ENCODE data around the gene ITM2C. TPM values are rescaled to one million over a fixed set of nuclear protein-coding genes. Genes with fewer than 3 reads are reported as not detected.

The ITM2C gene
- total and polyA plus RNA-seq, 9 of the 15 experiments (the other 6 are each of a cell fraction or from before 2014, with no cell fraction given), result 0.49 to 58.8 (median 21.5) TPM

GRCh38 chr2:230879271-230879882 lies 14.6 kb downstream of the ITM2C start:
- intact Hi-C loops (cut with micrococcal nuclease) (no loop called here), in situ Hi-C loops (cut with MboI) (no loop called here)
- POLR2A ChIA-PET, result interaction anchor here (0.6 to 1.7 kb wide), 4 partner anchors 9 to 87 kb away, joined by 3 to 5 read pairs (median 4); partner anchors contain the start of gene ITM2C

More at GRCh38 chr2:230879271-230879882, 14.6 kb downstream of the ITM2C start:
- Histone ChIP-seq H3K9ac (ENCODE audit: insufficient read depth in 1 of 2, low read depth in 2 of 2, low read length in 2 of 2) (no peak overlapping the region), H3K4me1 (replicated peaks in 1 of 2; ENCODE audit: control insufficient read depth in 2 of 2, insufficient read depth in 2 of 2, low read length in 2 of 2) (peaks cover 2 to 10% of the 10 kb centered on the region in 2 experiments; a peak in 4 of 5 replicates), H2AFZ (ENCODE audit: low read depth, low read length) (no peak overlapping the region), H3K4me3 (no peak overlapping the region), H4K20me1 (replicated peaks; ENCODE audit: control insufficient read depth, insufficient read depth, low read length) (no peaks in the 10 kb centered on the region), H3K79me2 (ENCODE audit: control insufficient read depth, insufficient read depth, low read length) (no peaks in the 10 kb centered on the region), H3K9me3 (replicated peaks; ENCODE audit: control insufficient read depth, insufficient read depth, low read depth, low read length) (no peaks in the 10 kb centered on the region), H3K36me3 (ENCODE audit: control insufficient read depth, insufficient read depth, low read length) (no peaks in the 10 kb centered on the region), H3K4me2 (ENCODE audit: insufficient read depth, low read length) (no peak overlapping the region), H3K27me3 (ENCODE audit: control insufficient read depth in 2 of 2, insufficient read depth in 2 of 2, low read length in 2 of 2) (no peaks in the 10 kb centered on the region), H3K27ac (ENCODE audit: extremely low read depth, low read depth, low read length) (no peak overlapping the region), H3K9me1 (ENCODE audit: control insufficient read depth, insufficient read depth, low read length) (no peaks in the 10 kb centered on the region)
- FAIRE-seq (no peak), ATAC-seq (no peak; the same call in 1 of the 3 replicates), DNase-seq (ENCODE audit: extremely low read depth in 1 of 4, low spot score in 3 of 4) (no peak)
- WGBS (ENCODE audit: insufficient coverage, low coverage, missing lambda C conversion rate), result 65% methylated on average over 9 of the region's 11 CpGs
- TF ChIP-seq SREBF2 (CRISPR knock-in tag; IDR thresholded peaks at IDR 0.05) (no peak), ASH1L (IDR thresholded peaks at IDR 0.05; ENCODE audit: borderline replicate concordance, low read depth, partially characterized antibody) (no peak), KDM5B (IDR thresholded peaks at IDR 0.05; ENCODE audit: insufficient replicate concordance, low read depth, low read length) (no peak), POLR2H (tag; IDR thresholded peaks at IDR 0.05; ENCODE audit: low read depth) (no peak), RFX1 (IDR thresholded peaks at IDR 0.05) (no peak), PCBP1 (IDR thresholded peaks at IDR 0.05; ENCODE audit: low read depth, low read length, poor library complexity, severe bottlenecking) (no peak), SMARCA4 (IDR thresholded peaks at IDR 0.05) (no peak), TCF3 (CRISPR knock-in tag; IDR thresholded peaks at IDR 0.05) (no peak), MED1 (CRISPR knock-in tag; IDR thresholded peaks at IDR 0.05; ENCODE audit: borderline replicate concordance) (no peak), KAT2B (IDR thresholded peaks at IDR 0.05; ENCODE audit: low read depth, low read length) (no peak), PRPF4 (IDR thresholded peaks at IDR 0.05; ENCODE audit: insufficient read depth, low read depth, low read length, poor library complexity, severe bottlenecking) (no peak), FIP1L1 (IDR thresholded peaks at IDR 0.05; ENCODE audit: low read depth, low read length, poor library complexity, severe bottlenecking) (no peak)
- TF ChIP-seq, protein P1, sequence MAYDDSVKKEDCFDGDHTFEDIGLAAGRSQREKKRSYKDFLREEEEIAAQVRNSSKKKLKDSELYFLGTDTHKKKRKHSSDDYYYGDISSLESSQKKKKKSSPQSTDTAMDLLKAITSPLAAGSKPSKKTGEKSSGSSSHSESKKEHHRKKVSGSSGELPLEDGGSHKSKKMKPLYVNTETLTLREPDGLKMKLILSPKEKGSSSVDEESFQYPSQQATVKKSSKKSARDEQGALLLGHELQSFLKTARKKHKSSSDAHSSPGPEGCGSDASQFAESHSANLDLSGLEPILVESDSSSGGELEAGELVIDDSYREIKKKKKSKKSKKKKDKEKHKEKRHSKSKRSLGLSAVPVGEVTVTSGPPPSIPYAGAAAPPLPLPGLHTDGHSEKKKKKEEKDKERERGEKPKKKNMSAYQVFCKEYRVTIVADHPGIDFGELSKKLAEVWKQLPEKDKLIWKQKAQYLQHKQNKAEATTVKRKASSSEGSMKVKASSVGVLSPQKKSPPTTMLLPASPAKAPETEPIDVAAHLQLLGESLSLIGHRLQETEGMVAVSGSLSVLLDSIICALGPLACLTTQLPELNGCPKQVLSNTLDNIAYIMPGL (CRISPR knock-in tag; IDR thresholded peaks at IDR 0.05), result no peak
- TF ChIP-seq, protein P2, sequence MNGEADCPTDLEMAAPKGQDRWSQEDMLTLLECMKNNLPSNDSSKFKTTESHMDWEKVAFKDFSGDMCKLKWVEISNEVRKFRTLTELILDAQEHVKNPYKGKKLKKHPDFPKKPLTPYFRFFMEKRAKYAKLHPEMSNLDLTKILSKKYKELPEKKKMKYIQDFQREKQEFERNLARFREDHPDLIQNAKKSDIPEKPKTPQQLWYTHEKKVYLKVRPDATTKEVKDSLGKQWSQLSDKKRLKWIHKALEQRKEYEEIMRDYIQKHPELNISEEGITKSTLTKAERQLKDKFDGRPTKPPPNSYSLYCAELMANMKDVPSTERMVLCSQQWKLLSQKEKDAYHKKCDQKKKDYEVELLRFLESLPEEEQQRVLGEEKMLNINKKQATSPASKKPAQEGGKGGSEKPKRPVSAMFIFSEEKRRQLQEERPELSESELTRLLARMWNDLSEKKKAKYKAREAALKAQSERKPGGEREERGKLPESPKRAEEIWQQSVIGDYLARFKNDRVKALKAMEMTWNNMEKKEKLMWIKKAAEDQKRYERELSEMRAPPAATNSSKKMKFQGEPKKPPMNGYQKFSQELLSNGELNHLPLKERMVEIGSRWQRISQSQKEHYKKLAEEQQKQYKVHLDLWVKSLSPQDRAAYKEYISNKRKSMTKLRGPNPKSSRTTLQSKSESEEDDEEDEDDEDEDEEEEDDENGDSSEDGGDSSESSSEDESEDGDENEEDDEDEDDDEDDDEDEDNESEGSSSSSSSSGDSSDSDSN (IDR thresholded peaks at IDR 0.05; ENCODE audit: borderline replicate concordance in 1 of 2, low read depth in 2 of 2, low read length in 2 of 2), result no peak
- no TSS peak for BruUV-seq (replicated peaks)
- CTCF ChIA-PET (ENCODE audit: low intra/inter-chr PET ratio), result interaction anchor here (0.7 kb wide), 1 partner anchor 45 kb away, joined by 4 read pairs; no protein-coding TSS in a partner anchor
